GM18951 (cell line): ENCODE measurements around the gene ATP5F1C.
"Not testable (repeated sequence)": the region's sequence is repeated elsewhere in the genome, so short reads cannot be mapped to it uniquely, and the experiment has no call there.

ENCODE experiments used
- POLR2A ChIP-seq: IDR thresholded peaks from 4 replicates; pipeline ENCODE4 v1.6.1; 2011; ENCODE audit warnings: mild to moderate bottlenecking; ENCODE audit not compliant: insufficient read length, insufficient read depth; ENCODE audit errors: extremely low read depth
- in situ Hi-C: fragments of 300-500 bp; cut with MboI; formaldehyde crosslinking; loops from one replicate; pipeline ENCODE4 v1.12.0; 2022; ENCODE audit warnings: low sequenced_read_pairs, mixed read lengths, inconsistent platforms; ENCODE audit not compliant: unreplicated experiment

ATP5F1C gene

DNA sequence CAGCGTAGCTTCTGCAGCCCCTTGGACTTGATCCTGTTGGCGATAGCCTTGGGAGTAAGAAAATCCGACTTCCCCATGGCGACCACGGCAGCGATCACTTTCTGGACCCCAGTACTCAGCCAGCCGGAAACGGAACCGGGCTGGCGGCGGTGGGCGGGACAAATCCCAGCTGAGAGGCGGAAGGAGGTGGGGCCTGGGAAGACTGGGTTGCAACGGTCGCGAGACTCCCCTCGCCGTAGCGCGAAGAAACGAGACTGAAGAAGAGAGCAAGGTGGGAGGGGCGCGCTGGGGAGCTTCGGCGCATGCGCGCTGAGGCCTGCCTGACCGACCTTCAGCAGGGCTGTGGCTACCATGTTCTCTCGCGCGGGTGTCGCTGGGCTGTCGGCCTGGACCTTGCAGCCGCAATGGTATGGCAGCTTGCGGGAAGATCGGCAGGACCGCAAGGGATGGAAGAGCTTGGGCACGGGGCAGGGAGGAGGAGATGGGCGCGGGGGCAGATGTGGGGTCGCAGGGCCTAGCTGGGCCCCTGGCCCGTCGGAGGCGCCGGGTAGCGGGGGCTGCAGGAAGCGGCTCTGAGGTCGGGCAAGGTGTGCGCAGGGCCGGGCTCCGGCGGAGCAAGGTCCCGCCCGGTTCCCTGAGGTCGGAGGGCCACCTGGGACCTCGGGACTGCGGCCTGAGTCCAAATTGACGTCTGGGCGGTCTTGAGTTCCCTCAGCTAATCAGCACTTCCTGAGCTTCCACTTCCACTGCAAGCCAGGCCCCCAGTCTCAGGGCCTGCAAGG is at the start of gene ATP5F1C, which contains the start of gene KIN:
Gene ATP5F1C (plus strand): TSS at position 321 of the 782 bp plus-strand sequence. CDS start 31 bp downstream, at position 352.
Gene KIN (minus strand): TSS at position 137 of the 782 bp plus-strand sequence. CDS start 60 bp downstream, at position 77.
- in situ Hi-C loops: no loop called here
- TF ChIP-seq POLR2A: peak; percentile 96

DNA sequence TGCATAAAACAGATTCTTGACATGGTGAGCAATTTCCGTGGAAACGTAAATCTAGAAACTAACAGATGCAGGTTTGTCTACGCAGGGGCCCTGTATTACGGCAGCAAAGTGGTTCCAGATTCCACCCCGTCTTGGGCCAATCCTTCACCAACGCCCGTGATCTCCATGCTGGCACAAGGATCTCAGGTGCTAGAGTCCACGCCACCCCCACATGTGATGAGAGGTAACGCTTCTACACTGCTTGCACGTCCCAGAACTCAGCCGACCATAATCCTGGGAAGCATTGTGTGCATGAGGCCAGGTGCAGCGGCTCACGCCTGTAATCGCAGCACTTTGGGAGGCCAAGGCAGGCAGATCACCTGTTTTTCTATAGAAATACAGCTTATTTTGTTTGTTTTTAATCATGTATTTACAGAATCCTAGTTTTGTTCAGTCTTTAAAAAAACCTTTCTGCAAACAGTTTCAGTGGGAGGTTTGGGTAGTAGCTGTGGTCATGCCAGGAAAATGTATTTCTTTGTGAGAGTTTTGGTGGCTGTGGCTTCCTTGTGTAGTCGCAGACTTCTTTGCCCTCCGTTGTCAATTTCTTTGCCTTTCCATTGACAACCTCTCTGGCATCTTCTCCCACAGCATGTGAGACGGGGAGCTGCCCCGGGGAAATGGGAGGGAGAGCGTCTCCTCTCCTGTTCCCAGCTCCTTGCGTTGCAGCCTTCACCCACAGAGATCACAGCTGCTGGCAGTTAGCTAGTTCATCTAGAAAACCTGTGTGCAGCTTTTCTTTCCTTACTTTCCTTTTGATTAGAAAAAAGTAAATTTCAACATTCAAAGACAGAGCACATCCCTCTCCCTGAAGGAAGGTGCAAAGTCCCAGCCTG is 49.2 kb upstream of the ATP5F1C start:
- in situ Hi-C loops: no loop called here
- TF ChIP-seq POLR2A: no peak

DNA sequence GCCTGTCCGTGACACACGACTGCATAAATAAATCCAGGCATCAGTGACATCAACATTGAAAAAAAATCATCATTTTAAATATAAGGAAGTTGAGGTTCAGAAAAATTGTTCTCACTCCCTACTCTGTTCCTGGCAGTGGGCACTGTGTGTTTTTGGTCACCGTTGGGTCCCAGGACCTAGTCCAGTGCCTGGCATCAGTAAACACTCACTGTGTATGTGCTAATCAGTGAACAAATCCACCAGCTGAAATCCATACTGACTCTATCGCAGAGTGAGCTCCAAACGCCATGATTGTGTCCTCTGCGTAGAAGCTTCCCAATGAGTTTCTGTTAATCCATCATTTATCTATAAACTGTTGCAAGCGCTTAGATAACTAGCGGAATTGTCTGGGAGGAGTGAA is 43.7 kb upstream of the ATP5F1C start:
- in situ Hi-C loops: no loop called here
- no peak for TF ChIP-seq POLR2A

DNA sequence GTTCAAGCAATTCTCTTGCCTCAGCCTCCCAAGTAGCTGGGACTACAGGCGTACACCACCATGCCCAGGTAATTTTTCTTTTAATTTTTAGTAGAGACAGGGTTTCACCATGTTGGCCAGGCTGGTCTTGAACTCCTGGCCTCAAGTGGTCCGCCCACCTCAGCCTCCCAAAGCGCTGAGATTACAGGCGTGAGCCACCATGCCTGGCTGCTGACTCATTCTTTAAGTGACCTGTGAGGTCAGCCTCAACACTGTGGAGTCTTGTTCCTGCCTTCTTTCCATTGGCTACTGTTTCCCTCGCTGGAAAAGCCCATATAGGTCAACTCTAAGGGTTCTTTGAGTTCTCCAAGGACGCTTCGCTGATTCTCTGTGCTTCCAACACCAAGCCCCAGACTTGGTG is 39.3 kb upstream of the ATP5F1C start:
- in situ Hi-C loops: not testable (repeated sequence)

DNA sequence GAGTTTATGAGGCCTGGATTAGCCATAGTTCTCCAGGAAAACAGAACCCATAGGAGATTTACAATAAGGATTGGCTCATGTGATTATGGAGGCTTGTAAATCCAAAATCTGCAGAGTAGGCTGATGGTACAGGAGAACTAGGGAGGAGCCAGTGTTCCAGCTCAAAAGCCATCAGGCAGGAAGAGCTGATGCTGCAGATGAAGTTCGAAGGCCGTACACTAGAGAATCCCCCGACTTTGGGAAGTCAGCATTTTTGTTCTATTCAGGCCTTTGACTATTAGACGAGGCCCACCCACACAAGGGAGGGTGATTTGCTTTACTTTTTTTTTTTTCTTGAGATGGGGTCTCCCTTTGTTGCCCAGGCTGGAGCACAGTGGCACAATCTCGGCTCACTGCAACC is 37.8 kb upstream of the ATP5F1C start:
- no peak for TF ChIP-seq POLR2A
- in situ Hi-C loops: no loop called here

DNA sequence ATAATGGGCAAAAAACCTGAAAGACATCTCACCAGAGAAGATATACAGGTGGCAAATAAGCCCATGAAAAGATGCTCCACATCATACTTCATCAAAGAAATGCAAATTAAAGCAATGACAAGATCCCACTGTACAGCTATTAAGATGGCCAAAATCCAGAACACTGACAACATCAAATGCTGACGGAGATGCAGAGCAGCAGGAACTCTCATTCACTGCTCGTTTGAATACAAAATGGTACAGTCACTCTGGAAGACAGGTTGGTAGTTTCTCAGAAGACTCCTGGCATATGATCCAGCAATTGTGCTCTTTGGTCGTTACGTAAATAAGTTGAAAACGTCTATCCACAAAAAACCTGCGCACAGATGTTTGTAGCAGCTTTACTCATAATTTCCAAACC is 35.7 kb upstream of the ATP5F1C start:
- no peak for TF ChIP-seq POLR2A
- in situ Hi-C loops: no loop called here

DNA sequence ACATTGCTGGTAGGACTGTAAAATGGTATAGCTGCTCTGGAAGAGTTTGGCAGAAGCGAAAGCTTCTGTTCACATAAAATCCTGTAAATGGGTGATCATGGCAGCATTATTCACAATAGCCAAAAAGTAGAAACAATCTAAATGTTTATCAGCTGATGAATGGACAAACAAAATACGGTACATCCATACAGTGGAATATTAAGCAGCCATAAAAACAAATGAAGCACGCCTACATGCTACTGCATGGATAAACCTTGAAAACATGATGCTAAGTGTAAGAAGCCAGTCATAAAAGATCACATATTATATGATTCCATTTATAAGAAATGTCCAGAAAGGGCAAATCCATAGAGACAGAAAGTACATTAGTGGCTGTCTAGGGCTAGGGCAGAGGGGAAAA is 32.9 kb upstream of the ATP5F1C start:
- TF ChIP-seq POLR2A: no peak
- in situ Hi-C loops: no loop called here

DNA sequence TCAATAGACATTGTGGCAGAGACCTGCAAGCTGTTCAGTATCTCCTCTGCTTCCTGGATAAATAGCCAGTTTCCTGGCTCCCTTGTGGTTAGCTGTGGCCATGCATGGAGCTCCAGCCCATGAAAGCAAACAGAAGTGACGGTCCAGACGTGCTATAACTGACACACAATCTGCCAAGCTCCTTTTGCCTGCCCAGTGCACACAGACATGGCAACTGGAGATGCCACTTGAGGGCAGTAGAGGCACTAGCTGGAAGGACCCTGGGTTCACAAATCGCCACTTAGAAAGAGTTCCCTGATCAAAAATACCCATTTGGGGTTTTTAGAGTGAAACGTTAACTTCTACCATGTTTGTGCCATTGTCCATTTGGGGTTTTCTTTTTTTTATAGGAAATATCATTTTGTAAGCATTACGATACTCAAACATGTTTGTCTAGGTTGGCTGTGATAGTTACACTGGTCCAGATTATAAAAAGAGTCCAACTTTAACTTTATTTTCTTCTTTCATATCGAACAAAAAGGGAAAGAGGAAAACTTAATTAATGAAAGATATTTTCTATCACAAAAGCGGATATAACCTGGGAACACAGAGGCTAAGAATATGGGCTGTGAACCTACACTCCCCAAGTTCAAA is 31.5 kb upstream of the ATP5F1C start:
- no peak for TF ChIP-seq POLR2A
- in situ Hi-C loops: no loop called here

DNA sequence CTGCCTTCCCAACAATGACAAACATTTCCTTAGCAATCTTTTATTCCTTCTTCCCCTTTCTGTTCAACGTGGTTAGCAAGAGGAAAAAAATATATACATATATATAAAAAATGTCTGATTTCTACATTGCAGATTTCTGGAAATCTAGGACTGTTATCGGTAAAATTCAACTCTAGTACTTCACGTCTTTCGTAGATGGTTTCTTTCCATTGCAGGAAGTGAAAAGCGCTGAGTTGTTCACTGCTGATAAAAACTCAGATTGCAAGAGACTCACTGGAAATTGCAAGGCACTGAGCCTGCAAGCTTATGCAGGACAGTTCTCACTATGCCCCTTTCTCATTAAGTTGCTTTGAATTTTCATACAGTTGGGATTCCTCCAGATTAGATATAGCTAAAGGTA is 24.0 kb upstream of the ATP5F1C start:
- no peak for TF ChIP-seq POLR2A
- in situ Hi-C loops: no loop called here

DNA sequence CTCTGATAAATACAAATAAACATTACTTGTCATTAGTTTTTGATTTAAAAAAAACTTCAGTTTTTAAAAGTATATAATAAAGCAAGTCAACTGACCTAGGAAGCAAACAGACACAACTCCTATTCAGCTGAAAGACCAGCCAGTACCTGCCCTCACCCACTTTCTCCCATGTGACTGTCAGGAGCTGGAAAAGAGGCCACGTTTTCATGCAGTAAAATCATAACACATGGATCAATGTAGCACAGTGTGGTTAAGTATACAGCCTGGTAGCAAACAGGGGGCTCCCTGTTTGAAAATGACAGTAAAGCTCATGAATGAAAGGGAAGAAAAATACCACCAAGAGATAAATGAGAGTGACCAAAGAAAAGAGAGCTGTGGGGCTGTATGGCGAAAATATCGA is 21.7 kb upstream of the ATP5F1C start:
- in situ Hi-C loops: no loop called here
- no peak for TF ChIP-seq POLR2A

DNA sequence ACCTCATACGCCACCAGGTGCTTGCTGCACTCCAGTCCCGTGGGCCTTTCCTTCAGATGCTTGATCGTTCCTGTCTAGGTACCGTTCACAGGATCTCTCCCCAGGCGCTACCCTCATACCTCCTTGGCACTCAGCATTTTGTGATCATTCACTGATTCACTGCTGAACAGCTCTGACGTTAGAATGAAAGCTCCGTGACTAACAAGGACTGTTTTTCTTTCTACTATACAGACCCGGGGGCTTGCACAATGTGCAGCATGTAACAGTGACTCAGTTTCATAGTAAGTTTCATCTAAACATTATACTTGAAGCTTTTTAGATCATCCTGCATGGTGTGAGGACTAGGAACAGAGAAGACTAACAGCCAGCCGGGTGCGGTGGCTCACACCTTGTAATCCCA is 20.8 kb upstream of the ATP5F1C start:
- TF ChIP-seq POLR2A: no peak
- in situ Hi-C loops: no loop called here

DNA sequence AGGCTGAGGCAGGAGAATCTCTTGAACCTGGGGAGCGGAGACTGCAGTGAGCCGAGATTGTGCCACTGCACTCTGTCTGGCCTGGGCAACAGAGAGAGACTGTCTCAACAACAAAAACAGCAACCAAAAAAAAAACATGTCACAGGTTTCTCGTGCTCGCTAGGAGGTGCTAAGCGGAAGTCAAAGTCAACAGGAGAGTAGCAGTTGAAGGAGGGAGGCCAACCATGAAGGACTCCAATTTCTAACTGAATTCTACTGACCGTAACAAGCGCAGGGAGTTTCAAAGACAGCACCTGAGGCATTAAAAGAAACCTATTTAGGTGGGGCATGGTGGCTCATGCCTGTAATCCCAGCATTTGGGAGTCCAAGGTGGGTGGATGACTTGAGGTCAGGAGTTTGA is 19.6 kb upstream of the ATP5F1C start:
- in situ Hi-C loops: no loop called here
- TF ChIP-seq POLR2A: no peak
